ENCODE measurements around the gene SDHA.
A peak's percentile ranks its signal among the peaks of the same experiment; 100 is the strongest.
"Not testable (repeated sequence)": the region's sequence is repeated elsewhere in the genome, so short reads cannot be mapped to it uniquely, and the experiment has no call there.

Gene SDHA

GRCh38 chr5:198516-199196, 19.5 kb upstream of the SDHA start:
- no peak for DNase-seq

- no peak for DNase-seq
These were observed 18.7 kb upstream of the SDHA start for GRCh38 chr5:199197-199949.

GRCh38 chr5:199950-200645, 18.0 kb upstream of the SDHA start:
- no peak for DNase-seq

GRCh38 chr5:200985-201384, 17.1 kb upstream of the SDHA start:
- no peak for DNase-seq

GRCh38 chr5:201672-202071, 16.4 kb upstream of the SDHA start:
- no peak for DNase-seq

GRCh38 chr5:203246-203930, 14.7 kb upstream of the SDHA start:
- no peak for DNase-seq

- no peak for DNase-seq
These were observed 14.1 kb upstream of the SDHA start for GRCh38 chr5:204001-204400.

GRCh38 chr5:204462-204861, 13.7 kb upstream of the SDHA start:
- no peak for DNase-seq

GRCh38 chr5:204966-205670, 13.0 kb upstream of the SDHA start:
- no peak for DNase-seq

GRCh38 chr5:206406-206805, 11.7 kb upstream of the SDHA start:
- no peak for DNase-seq

- no peak for DNase-seq
These were observed 11.1 kb upstream of the SDHA start for GRCh38 chr5:206927-207536.

GRCh38 chr5:207599-207998, 10.5 kb upstream of the SDHA start:
- DNase-seq: no peak

GRCh38 chr5:208449-209114, 9.5 kb upstream of the SDHA start:
- DNase-seq: no peak

GRCh38 chr5:213803-214395, 4.2 kb upstream of the SDHA start:
- DNase-seq: no peak

GRCh38 chr5:215256-215655, 2.9 kb upstream of the SDHA start:
- DNase-seq: not testable (repeated sequence)

- not testable (repeated sequence) for DNase-seq
These were observed 2.0 kb upstream of the SDHA start for GRCh38 chr5:216076-216475.

GRCh38 chr5:218457-219291, 554 bp downstream of the SDHA start:
- peak; percentile 27 for DNase-seq

GRCh38 chr5:219460-219863, 1.3 kb downstream of the SDHA start:
- peak; percentile 35 for DNase-seq

- DNase-seq: no peak
These were observed 1.9 kb downstream of the SDHA start for GRCh38 chr5:219991-220390.

Data from stimulated activated CD4-positive, alpha-beta T cell treated with anti-CD3 and anti-CD28 coated beads, Interleukin-15, amount 100 ng/mL, for 24 hours (primary cell).